ENCODE results near the gene CRISPLD2. TPM values are rescaled to one million over a fixed set of nuclear protein-coding genes. Genes with fewer than 3 reads are reported as not detected.
"Not testable (repeated sequence)": the region's sequence is repeated elsewhere in the genome, so short reads cannot be mapped to it uniquely, and the experiment has no call there.

CRISPLD2 gene
- total RNA-seq, 2 experiments from 2014 or later: 2.0 to 2.6 TPM

GRCh38 chr16:84937196-84938005 lies 117.6 kb downstream of the CRISPLD2 start:
- CTCF ChIA-PET: no interaction called here
- H3K9me3 Mint-ChIP-seq: no peaks in the 10 kb centered on the region
- peaks cover under 1% of the 10 kb centered on the region for H3K27me3 Mint-ChIP-seq
- DNase-seq (no peak), ATAC-seq (ENCODE audit: poor library complexity) (no peak)
- intact Hi-C loops (cut with DNase I, micrococcal nuclease): no loop called here
- H3K36me3 Mint-ChIP-seq (ENCODE audit: low read depth): no peaks in the 10 kb centered on the region
- no peak overlapping the region for H3K27ac Mint-ChIP-seq
- no peaks in the 10 kb centered on the region for H3K4me1 Mint-ChIP-seq (ENCODE audit: low read depth)
- Histone ChIP-seq H3K27me3 (ENCODE audit: control insufficient read depth in 1 of 2, insufficient read depth in 2 of 2, low read length in 2 of 2) (no peaks in the 10 kb centered on the region), H3K9me3 (ENCODE audit: control insufficient read depth in 1 of 2, insufficient read depth in 1 of 2, low read length in 2 of 2) (no peaks in the 10 kb centered on the region), H3K27ac (ENCODE audit: low read depth in 1 of 2, low read length in 2 of 2) (no peak overlapping the region), H3K36me3 (ENCODE audit: insufficient read depth, low read length) (no peaks in the 10 kb centered on the region), H3K4me3 (ENCODE audit: low read length) (no peak overlapping the region), H3K4me1 (ENCODE audit: insufficient read depth, low read length) (no peaks in the 10 kb centered on the region)
- no peak for TF ChIP-seq CTCF (IDR thresholded peaks at IDR 0.05)
- H3K4me3 Mint-ChIP-seq: no peak overlapping the region
- POLR2A ChIA-PET: no interaction called here

- H3K36me3 ChIP-seq (ENCODE audit: insufficient read depth, low read length); DNase-seq; H3K27me3 ChIP-seq (ENCODE audit: control insufficient read depth in 1 of 2, insufficient read depth in 2 of 2, low read length in 2 of 2); H3K27ac Mint-ChIP-seq; H3K4me3 ChIP-seq (ENCODE audit: low read length); H3K9me3 Mint-ChIP-seq; H3K4me1 Mint-ChIP-seq (ENCODE audit: low read depth); POLR2A ChIA-PET; H3K36me3 Mint-ChIP-seq (ENCODE audit: low read depth); H3K4me1 ChIP-seq (ENCODE audit: insufficient read depth, low read length); ATAC-seq (ENCODE audit: poor library complexity); intact Hi-C loops (cut with DNase I, micrococcal nuclease); H3K27me3 Mint-ChIP-seq; H3K4me3 Mint-ChIP-seq; CTCF ChIA-PET; H3K27ac ChIP-seq (ENCODE audit: low read depth in 1 of 2, low read length in 2 of 2); H3K9me3 ChIP-seq (ENCODE audit: control insufficient read depth in 1 of 2, insufficient read depth in 1 of 2, low read length in 2 of 2): not testable (repeated sequence)
Measured at GRCh38 chr16:84938616-84939015, 118.8 kb downstream of the CRISPLD2 start.

- no peak overlapping the region for H3K4me3 ChIP-seq (ENCODE audit: low read length)
- ChIA-PET POLR2A (no interaction called here), CTCF (interaction anchor here (2.2 kb wide), 1 partner anchor 11 kb away, joined by 5 read pairs; no protein-coding TSS in a partner anchor)
- DNase-seq (no peak), ATAC-seq (ENCODE audit: poor library complexity) (no peak)
- H3K4me1 ChIP-seq (ENCODE audit: insufficient read depth, low read length): no peaks in the 10 kb centered on the region
- no peaks in the 10 kb centered on the region for H3K9me3 Mint-ChIP-seq
- intact Hi-C loops (cut with DNase I, micrococcal nuclease): no loop called here
- no peaks in the 10 kb centered on the region for H3K27me3 ChIP-seq (ENCODE audit: control insufficient read depth in 1 of 2, insufficient read depth in 2 of 2, low read length in 2 of 2)
- no peaks in the 10 kb centered on the region for H3K4me1 Mint-ChIP-seq (ENCODE audit: low read depth)
- no peaks in the 10 kb centered on the region for H3K9me3 ChIP-seq (ENCODE audit: control insufficient read depth in 1 of 2, insufficient read depth in 1 of 2, low read length in 2 of 2)
- no peak overlapping the region for H3K4me3 Mint-ChIP-seq
- H3K27ac ChIP-seq (ENCODE audit: low read depth in 1 of 2, low read length in 2 of 2): no peak overlapping the region
- H3K36me3 Mint-ChIP-seq (ENCODE audit: low read depth): no peaks in the 10 kb centered on the region
- H3K27me3 Mint-ChIP-seq: peaks cover 5% of the 10 kb centered on the region
- H3K36me3 ChIP-seq (ENCODE audit: insufficient read depth, low read length): no peaks in the 10 kb centered on the region
- no peak overlapping the region for H3K27ac Mint-ChIP-seq
- TF ChIP-seq CTCF (IDR thresholded peaks at IDR 0.05): no peak
Measured at GRCh38 chr16:84940670-84941551, 121.1 kb downstream of the CRISPLD2 start.
